ENCODE results near the gene PDZD2. TPM values are rescaled to one million over a fixed set of nuclear protein-coding genes. Genes with fewer than 3 reads are reported as not detected.

The PDZD2 gene
- total RNA-seq, 2 donors from 2014 or later = 6.6 to 14.6 TPM

GRCh38 chr5:32058997-32059396 is 420.1 kb downstream of the PDZD2 start:
- Mint-ChIP-seq H3K9me3 (no peaks in the 10 kb centered on the region), H3K27me3 (ENCODE audit: insufficient read depth) (no peaks in the 10 kb centered on the region), H3K4me3 (no peak overlapping the region), H3K27ac (no peak overlapping the region), H3K36me3 (ENCODE audit: low read depth) (peaks cover 22% of the 10 kb centered on the region), H3K4me1 (no peaks in the 10 kb centered on the region)
- Histone ChIP-seq H3K27me3 (ENCODE audit: control insufficient read depth, insufficient read depth, low read length, poor library complexity, severe bottlenecking) (no peaks in the 10 kb centered on the region), H3K4me3 (ENCODE audit: low read length) (no peak overlapping the region), H3K36me3 (ENCODE audit: control insufficient read depth, insufficient read depth, low read length) (no peaks in the 10 kb centered on the region), H3K9me3 (ENCODE audit: control insufficient read depth, low read length) (no peaks in the 10 kb centered on the region), H3K4me1 (ENCODE audit: control insufficient read depth, insufficient read depth, low read length) (no peaks in the 10 kb centered on the region), H3K27ac (ENCODE audit: low read depth, low read length) (no peak overlapping the region), H3K9ac (ENCODE audit: extremely low read depth, low read length, poor library complexity, severe bottlenecking) (no peak overlapping the region)
- DNase-seq = no peak
- TF ChIP-seq CTCF (conservative IDR thresholded peaks at IDR 0.05) = no peak
- 87 to 99% methylated on average over 3 of the region's 3 CpGs for WGBS, 2 experiments (ENCODE audit: insufficient coverage in 1 of 2, insufficient read length in 1 of 2)

GRCh38 chr5:32059761-32060530 is 421.0 kb downstream of the PDZD2 start:
- Histone ChIP-seq H3K4me1 (ENCODE audit: control insufficient read depth, insufficient read depth, low read length) (no peaks in the 10 kb centered on the region), H3K27me3 (ENCODE audit: control insufficient read depth, insufficient read depth, low read length, poor library complexity, severe bottlenecking) (no peaks in the 10 kb centered on the region), H3K27ac (ENCODE audit: low read depth, low read length) (no peak overlapping the region), H3K4me3 (ENCODE audit: low read length) (no peak overlapping the region), H3K9ac (ENCODE audit: extremely low read depth, low read length, poor library complexity, severe bottlenecking) (no peak overlapping the region), H3K36me3 (ENCODE audit: control insufficient read depth, insufficient read depth, low read length) (no peaks in the 10 kb centered on the region), H3K9me3 (ENCODE audit: control insufficient read depth, low read length) (no peaks in the 10 kb centered on the region)
- no peaks in the 10 kb centered on the region for H3K9me3 Mint-ChIP-seq
- DNase-seq = no peak
- WGBS, 2 experiments (ENCODE audit: insufficient coverage in 1 of 2, insufficient read length in 1 of 2) = 83 to 85% methylated on average over 1 to 4 of the region's 4 CpGs
- no peak for TF ChIP-seq CTCF (conservative IDR thresholded peaks at IDR 0.05)
- H3K27ac Mint-ChIP-seq = no peak overlapping the region
- no peak overlapping the region for H3K4me3 Mint-ChIP-seq
- no peaks in the 10 kb centered on the region for H3K4me1 Mint-ChIP-seq
- no peaks in the 10 kb centered on the region for H3K27me3 Mint-ChIP-seq (ENCODE audit: insufficient read depth)
- peaks cover 21% of the 10 kb centered on the region for H3K36me3 Mint-ChIP-seq (ENCODE audit: low read depth)

- Histone ChIP-seq H3K27ac (ENCODE audit: low read depth, low read length) (no peak overlapping the region), H3K27me3 (ENCODE audit: control insufficient read depth, insufficient read depth, low read length, poor library complexity, severe bottlenecking) (no peaks in the 10 kb centered on the region), H3K4me1 (ENCODE audit: control insufficient read depth, insufficient read depth, low read length) (no peaks in the 10 kb centered on the region), H3K4me3 (ENCODE audit: low read length) (no peak overlapping the region), H3K36me3 (ENCODE audit: control insufficient read depth, insufficient read depth, low read length) (no peaks in the 10 kb centered on the region), H3K9ac (ENCODE audit: extremely low read depth, low read length, poor library complexity, severe bottlenecking) (no peak overlapping the region), H3K9me3 (ENCODE audit: control insufficient read depth, low read length) (no peaks in the 10 kb centered on the region)
- Mint-ChIP-seq H3K4me1 (no peaks in the 10 kb centered on the region), H3K36me3 (ENCODE audit: low read depth) (peaks cover 21% of the 10 kb centered on the region), H3K9me3 (no peaks in the 10 kb centered on the region), H3K27me3 (ENCODE audit: insufficient read depth) (no peaks in the 10 kb centered on the region), H3K4me3 (no peak overlapping the region), H3K27ac (no peak overlapping the region)
- no peak for TF ChIP-seq CTCF (conservative IDR thresholded peaks at IDR 0.05)
- no peak for DNase-seq
- WGBS, 2 experiments (ENCODE audit: insufficient coverage in 1 of 2, insufficient read length in 1 of 2) = 91% methylated on average over 2 of the region's 2 CpGs; no CpG with 5 or more reads in 1 of the 2 experiments
Observed at GRCh38 chr5:32061236-32061635, 422.3 kb downstream of the PDZD2 start.
